NCI-H510A (cell line): Measurements from ENCODE around the gene CHML.

Source experiments
- DNase-seq: peaks from one replicate; lab custom pipeline; 2025; lab: John Stamatoyannopoulos, UW

Gene CHML

GRCh38 chr1:241645199-241645598 lies 5.0 kb upstream of the CHML start:
- DNase-seq: no peak

GRCh38 chr1:241644259-241644658 lies 4.1 kb upstream of the CHML start:
- DNase-seq: no peak

- DNase-seq: no peak
Measured at GRCh38 chr1:241642593-241642944, 2.4 kb upstream of the CHML start.

GRCh38 chr1:241641773-241642592 lies 1.8 kb upstream of the CHML start:
- no peak for DNase-seq

- DNase-seq: no peak
Measured at GRCh38 chr1:241640867-241641622, 876 bp upstream of the CHML start.

GRCh38 chr1:241639623-241640148 lies 483 bp downstream of the CHML start:
- no peak for DNase-seq

GRCh38 chr1:241638909-241639622 lies 1.1 kb downstream of the CHML start:
- no peak for DNase-seq

GRCh38 chr1:241638099-241638682 lies 2.0 kb downstream of the CHML start:
- no peak for DNase-seq

- DNase-seq: no peak
Measured at GRCh38 chr1:241637604-241638003, 2.6 kb downstream of the CHML start.

GRCh38 chr1:241637046-241637590 lies 3.1 kb downstream of the CHML start:
- no peak for DNase-seq

GRCh38 chr1:241636291-241636690 lies 3.9 kb downstream of the CHML start:
- DNase-seq: no peak

- no peak for DNase-seq
Measured at GRCh38 chr1:241635556-241636152, 4.5 kb downstream of the CHML start.

- DNase-seq: no peak
Measured at GRCh38 chr1:241632987-241633386, 7.2 kb downstream of the CHML start.

- DNase-seq: no peak
Measured at GRCh38 chr1:241631674-241632073, 8.5 kb downstream of the CHML start.

GRCh38 chr1:241630899-241631298 lies 9.3 kb downstream of the CHML start:
- DNase-seq: no peak

- no peak for DNase-seq
Measured at GRCh38 chr1:241630476-241630875, 9.7 kb downstream of the CHML start.

- no peak for DNase-seq
Measured at GRCh38 chr1:241630005-241630404, 10.2 kb downstream of the CHML start.

GRCh38 chr1:241627453-241628259 lies 12.5 kb downstream of the CHML start:
- DNase-seq: no peak

- no peak for DNase-seq
Measured at GRCh38 chr1:241624935-241625334, 15.2 kb downstream of the CHML start.

- DNase-seq: no peak
Measured at GRCh38 chr1:241622669-241623068, 17.5 kb downstream of the CHML start.

GRCh38 chr1:241617426-241617825 lies 22.7 kb downstream of the CHML start:
- DNase-seq: no peak
